NCI-H345 treated with DMSO at 0.1 percent for 48 hours (cell line): ENCODE data around the gene KCNK18.
"Not testable (repeated sequence)": the region's sequence is repeated elsewhere in the genome, so short reads cannot be mapped to it uniquely, and the experiment has no call there.

Source experiments
- DNase-seq: peaks from one replicate; lab custom pipeline; 2025; ENCODE audit not compliant: unreplicated experiment; lab: John Stamatoyannopoulos, UW

Gene KCNK18

GRCh38 chr10:117218654-117219053 lies 21.4 kb downstream of the KCNK18 start:
- no peak for DNase-seq

GRCh38 chr10:117221156-117221711 lies 23.9 kb downstream of the KCNK18 start:
- DNase-seq, result no peak

- no peak for DNase-seq
Measured at GRCh38 chr10:117222552-117222951, 25.3 kb downstream of the KCNK18 start.

- DNase-seq, result no peak
Measured at GRCh38 chr10:117222976-117223692, 25.8 kb downstream of the KCNK18 start.

GRCh38 chr10:117223693-117224430 lies 26.6 kb downstream of the KCNK18 start:
- no peak for DNase-seq

- DNase-seq, result no peak
Measured at GRCh38 chr10:117224881-117225280, 27.6 kb downstream of the KCNK18 start.

GRCh38 chr10:117226813-117227451 lies 29.6 kb downstream of the KCNK18 start:
- DNase-seq, result no peak

- no peak for DNase-seq
Measured at GRCh38 chr10:117228210-117228609, 30.9 kb downstream of the KCNK18 start.

- DNase-seq, result not testable (repeated sequence)
Measured at GRCh38 chr10:117230107-117230506, 32.8 kb downstream of the KCNK18 start.

GRCh38 chr10:117237401-117237991 lies 40.2 kb downstream of the KCNK18 start:
- DNase-seq, result no peak

GRCh38 chr10:117239051-117239450 lies 41.8 kb downstream of the KCNK18 start:
- no peak for DNase-seq

- DNase-seq, result peak; percentile 45
Measured at GRCh38 chr10:117239721-117240620, 42.7 kb downstream of the KCNK18 start.

GRCh38 chr10:117240621-117241529 lies 43.6 kb downstream of the KCNK18 start, which contains the start of gene SLC18A2:
Gene SLC18A2, plus strand, starts transcription at chr10:117241114. Its CDS starts 580 bp downstream, at chr10:117241694.
- DNase-seq, result no peak

GRCh38 chr10:117241541-117242462 lies 44.5 kb downstream of the KCNK18 start:
- DNase-seq, result no peak

- DNase-seq, result no peak
Measured at GRCh38 chr10:117242463-117242832, 45.2 kb downstream of the KCNK18 start.

GRCh38 chr10:117246997-117247671 lies 49.8 kb downstream of the KCNK18 start:
- DNase-seq, result no peak

GRCh38 chr10:117248750-117249465 lies 51.6 kb downstream of the KCNK18 start:
- no peak for DNase-seq
